ENCODE measurements around the gene PRTN3. TPM values are rescaled to one million over a fixed set of nuclear protein-coding genes. Genes with fewer than 3 reads are reported as not detected.

Gene PRTN3
- total and polyA plus RNA-seq, 2 of the 4 experiments (the other 2 are of a cell fraction): not detected

- no peaks in the 10 kb centered on the region for H3K9me3 ChIP-seq (ENCODE audit: control insufficient read depth, insufficient read depth, low read length)
- no peaks in the 10 kb centered on the region; the same call in 1 of the 2 replicates for H4K20me1 ChIP-seq (ENCODE audit: insufficient read depth, low read length)
- in situ Hi-C loops (cut with MboI; ENCODE audit: low sequenced_read_pairs) (no loop called here), dilution Hi-C loops (cut with HindIII; ENCODE audit: low sequenced_read_pairs, unreplicated experiment) (no loop called here), intact Hi-C loops (cut with micrococcal nuclease) (loop anchor here (10.0 kb wide), 1 partner anchor 198 kb away; the partner anchor contains the start of gene RNF126)
- DNase-seq (no peak), ATAC-seq (ENCODE audit: low read depth) (no peak)
- H3K36me3 ChIP-seq (ENCODE audit: control insufficient read depth, insufficient read depth, low read length): peaks cover 10% of the 10 kb centered on the region
- H4K8ac ChIP-seq (ENCODE audit: low read depth in 2 of 2, low read length in 2 of 2): no peak overlapping the region
- no peaks in the 10 kb centered on the region for H3K9me1 ChIP-seq (ENCODE audit: insufficient read depth, low read length)
- no peaks in the 10 kb centered on the region for H3K27me3 ChIP-seq (ENCODE audit: control insufficient read depth, insufficient read depth, low read length)
- no peak overlapping the region for H3K14ac ChIP-seq (replicated peaks; ENCODE audit: low read depth, low read length)
- H2BK20ac ChIP-seq (ENCODE audit: low read depth, low read length): no peak overlapping the region
- H2AK5ac ChIP-seq (ENCODE audit: low read depth, low read length): 0 out of 2 replicates have a peak overlapping the region, but pooled peaks have one; percentile 16
- ChIA-PET CTCF (interaction anchor here (0.6 kb wide), 1 partner anchor 18 kb away, joined by 9 read pairs; no protein-coding TSS in a partner anchor), POLR2A (ENCODE audit: unreplicated experiment) (interaction anchor here (0.5 kb wide), 1 partner anchor 183 kb away, joined by 22 read pairs; no protein-coding TSS in a partner anchor)
- H3K56ac ChIP-seq (ENCODE audit: extremely low read depth, insufficient read depth, low read length): no peak overlapping the region
- WGBS, 2 experiments (ENCODE audit: extremely low coverage in 2 of 2, insufficient read length in 1 of 2): no CpG with 5 or more reads among the region's 7 CpGs
- peak overlapping the region; percentile 78 for H2AK9ac ChIP-seq (replicated peaks; ENCODE audit: low read depth, low read length, poor library complexity)
- H3K18ac ChIP-seq (ENCODE audit: low read depth, low read length): no peak overlapping the region
- H3K79me1 ChIP-seq (ENCODE audit: low read depth in 1 of 2, low read length in 2 of 2): peaks cover 5 to 10% of the 10 kb centered on the region in 2 experiments; a peak in 2 of 4 replicates
- peak overlapping the region; percentile 68 for H2AFZ ChIP-seq (replicated peaks; ENCODE audit: low read length, poor library complexity)
- H4K91ac ChIP-seq (ENCODE audit: insufficient read depth, low read depth, low read length): no peak overlapping the region
- no peak overlapping the region for H3K4ac ChIP-seq (ENCODE audit: low read depth, low read length)
- H2BK5ac ChIP-seq (ENCODE audit: low read depth, low read length, poor library complexity, severe bottlenecking): no peak overlapping the region
- no peak overlapping the region for H3K4me3 ChIP-seq (ENCODE audit: insufficient read depth, low read depth, low read length)
- no peak overlapping the region for H2BK15ac ChIP-seq (ENCODE audit: low read depth, low read length)
- H4K5ac ChIP-seq (ENCODE audit: low read depth, low read length): no peak overlapping the region
- H3K9ac ChIP-seq (ENCODE audit: low read depth, low read length): no peak overlapping the region
- H2BK120ac ChIP-seq (ENCODE audit: low read depth, low read length): no peak overlapping the region
- TF ChIP-seq RCOR1 (IDR thresholded peaks at IDR 0.05; ENCODE audit: insufficient replicate concordance, low read length): no peak
- no peak for TF ChIP-seq MAFK (IDR thresholded peaks at IDR 0.05; ENCODE audit: low read depth, low read length)
- no peak for TF ChIP-seq RAD21 (IDR thresholded peaks at IDR 0.05; ENCODE audit: low read length)
- TF ChIP-seq NFE2L2 (IDR thresholded peaks at IDR 0.05; ENCODE audit: low read depth, low read length): no peak
- TF ChIP-seq CTCF (conservative IDR thresholded peaks at IDR 0.05; ENCODE audit: low read depth, low read length): no peak
- no peak for TF ChIP-seq SMC3 (IDR thresholded peaks at IDR 0.05; ENCODE audit: low read depth, low read length)
- no peak for TF ChIP-seq RFX5 (IDR thresholded peaks at IDR 0.05; ENCODE audit: low read depth, low read length)
- no peak for TF ChIP-seq CEBPB (IDR thresholded peaks at IDR 0.05; ENCODE audit: low read depth, low read length)
- TF ChIP-seq ELK1 (IDR thresholded peaks at IDR 0.05; ENCODE audit: borderline replicate concordance, low read depth, low read length): no peak
- TF ChIP-seq BHLHE40 (IDR thresholded peaks at IDR 0.05; ENCODE audit: low read depth, low read length): no peak
- no peak for TF ChIP-seq FOS (IDR thresholded peaks at IDR 0.05; ENCODE audit: low read depth, low read length)
- no peak for TF ChIP-seq MAZ (IDR thresholded peaks at IDR 0.05; ENCODE audit: borderline replicate concordance, low read depth, low read length)
- no peak for TF ChIP-seq CHD1 (IDR thresholded peaks at IDR 0.05; ENCODE audit: low read depth, low read length)
- TF ChIP-seq USF2 (IDR thresholded peaks at IDR 0.05; ENCODE audit: low read depth, low read length): no peak
- H3K23ac ChIP-seq (ENCODE audit: low read depth, low read length): no peak overlapping the region
- H3K27ac ChIP-seq (ENCODE audit: insufficient read depth, low read length): no peak overlapping the region
- H3K4me1 ChIP-seq (ENCODE audit: control insufficient read depth, insufficient read depth, low read length): peaks cover 3% of the 10 kb centered on the region; the same call in 1 of the 2 replicates
- BruUV-seq (replicated peaks): no TSS peak
- no peak overlapping the region for H3K4me2 ChIP-seq (ENCODE audit: low read depth, low read length)
These were observed 22.5 kb downstream of the PRTN3 start for GRCh38 chr19:863315-863620.
